GM21576 (cell line): ENCODE measurements around the gene CDC42EP5.
"Not testable (repeated sequence)": the region's sequence is repeated elsewhere in the genome, so short reads cannot be mapped to it uniquely, and the experiment has no call there.

Experiments used
- ATAC-seq: cut with Tn5 transposase; IDR thresholded peaks from one replicate; pipeline ENCODE4 v1.9.1; 2021; ENCODE audit warnings: mild to moderate bottlenecking, moderate library complexity; ENCODE audit not compliant: unreplicated experiment

CDC42EP5 gene

GRCh38 chr19:54473071-54473891 lies at the start of gene CDC42EP5:
Gene CDC42EP5 (minus strand): TSS chr19:54473296. CDS start chr19:54465547, 7,749 bp downstream.
- ATAC-seq, result no peak

- ATAC-seq, result no peak
Measured at GRCh38 chr19:54521860-54522513, 48.9 kb upstream of the CDC42EP5 start.

GRCh38 chr19:54521022-54521859 lies 48.1 kb upstream of the CDC42EP5 start:
- ATAC-seq, result no peak

GRCh38 chr19:54518844-54519243 lies 45.7 kb upstream of the CDC42EP5 start:
- ATAC-seq, result peak; percentile 48

- no peak for ATAC-seq
Measured at GRCh38 chr19:54517483-54517882, 44.4 kb upstream of the CDC42EP5 start.

- no peak for ATAC-seq
Measured at GRCh38 chr19:54515156-54515555, 42.1 kb upstream of the CDC42EP5 start.

- not testable (repeated sequence) for ATAC-seq
Measured at GRCh38 chr19:54509200-54509940, 36.3 kb upstream of the CDC42EP5 start.

- not testable (repeated sequence) for ATAC-seq
Measured at GRCh38 chr19:54508487-54508886, 35.4 kb upstream of the CDC42EP5 start.

GRCh38 chr19:54507824-54508223 lies 34.7 kb upstream of the CDC42EP5 start:
- ATAC-seq, result no peak

- ATAC-seq, result not testable (repeated sequence)
Measured at GRCh38 chr19:54507038-54507717, 34.1 kb upstream of the CDC42EP5 start.

- ATAC-seq, result no peak
Measured at GRCh38 chr19:54506079-54506478, 33.0 kb upstream of the CDC42EP5 start.

GRCh38 chr19:54505542-54505941 lies 32.4 kb upstream of the CDC42EP5 start:
- ATAC-seq, result not testable (repeated sequence)

GRCh38 chr19:54502518-54503048 lies 29.5 kb upstream of the CDC42EP5 start, which contains the start of gene LAIR2:
Gene LAIR2 (plus strand): TSS chr19:54502831. CDS start chr19:54502919, 88 bp downstream.
- no peak for ATAC-seq

GRCh38 chr19:54498451-54498772 lies 25.3 kb upstream of the CDC42EP5 start:
- not testable (repeated sequence) for ATAC-seq

- not testable (repeated sequence) for ATAC-seq
Measured at GRCh38 chr19:54497747-54498450, 24.8 kb upstream of the CDC42EP5 start.

- ATAC-seq, result not testable (repeated sequence)
Measured at GRCh38 chr19:54495284-54495683, 22.2 kb upstream of the CDC42EP5 start.

- ATAC-seq, result no peak
Measured at GRCh38 chr19:54493967-54494585, 21.0 kb upstream of the CDC42EP5 start.

GRCh38 chr19:54493056-54493455 lies 20.0 kb upstream of the CDC42EP5 start:
- ATAC-seq, result not testable (repeated sequence)

GRCh38 chr19:54492568-54492967 lies 19.5 kb upstream of the CDC42EP5 start:
- no peak for ATAC-seq
